GM21381 (cell line): ENCODE data around the gene MYH10.

Experiments
- ATAC-seq: cut with Tn5 transposase; IDR thresholded peaks from one replicate; pipeline ENCODE4 v1.9.1; 2021; ENCODE audit warnings: mild to moderate bottlenecking, moderate library complexity; ENCODE audit not compliant: unreplicated experiment

Gene MYH10

GRCh38 chr17:8500609-8501008 lies 129.9 kb downstream of the MYH10 start:
- ATAC-seq = no peak

GRCh38 chr17:8499614-8500013 lies 130.9 kb downstream of the MYH10 start:
- ATAC-seq = no peak

- ATAC-seq = no peak
Measured at GRCh38 chr17:8499171-8499570, 131.4 kb downstream of the MYH10 start.

- no peak for ATAC-seq
Measured at GRCh38 chr17:8496081-8496480, 134.4 kb downstream of the MYH10 start.

GRCh38 chr17:8494506-8495111 lies 135.9 kb downstream of the MYH10 start:
- no peak for ATAC-seq

GRCh38 chr17:8494021-8494420 lies 136.5 kb downstream of the MYH10 start:
- no peak for ATAC-seq

GRCh38 chr17:8492121-8492520 lies 138.4 kb downstream of the MYH10 start:
- no peak for ATAC-seq

GRCh38 chr17:8490256-8491023 lies 140.1 kb downstream of the MYH10 start:
- ATAC-seq = no peak

GRCh38 chr17:8489841-8490240 lies 140.7 kb downstream of the MYH10 start:
- no peak for ATAC-seq

GRCh38 chr17:8488901-8489300 lies 141.6 kb downstream of the MYH10 start:
- no peak for ATAC-seq

GRCh38 chr17:8488491-8488890 lies 142.0 kb downstream of the MYH10 start:
- ATAC-seq = no peak

- ATAC-seq = no peak
Measured at GRCh38 chr17:8487743-8488142, 142.8 kb downstream of the MYH10 start.

GRCh38 chr17:8487130-8487645 lies 143.3 kb downstream of the MYH10 start:
- ATAC-seq = no peak

- ATAC-seq = no peak
Measured at GRCh38 chr17:8485491-8485890, 145.0 kb downstream of the MYH10 start.

- no peak for ATAC-seq
Measured at GRCh38 chr17:8484465-8484864, 146.1 kb downstream of the MYH10 start.

GRCh38 chr17:8482546-8482945 lies 148.0 kb downstream of the MYH10 start:
- no peak for ATAC-seq

GRCh38 chr17:8481703-8482102 lies 148.8 kb downstream of the MYH10 start:
- ATAC-seq = no peak

GRCh38 chr17:8481089-8481488 lies 149.4 kb downstream of the MYH10 start:
- ATAC-seq = no peak

GRCh38 chr17:8480011-8480976 lies 150.2 kb downstream of the MYH10 start:
- no peak for ATAC-seq

- ATAC-seq = no peak
Measured at GRCh38 chr17:8479431-8479947, 151.0 kb downstream of the MYH10 start.
